Lower leg skin (tissue), 4 donors: Measurements from ENCODE around the gene PDYN. TPM values are rescaled to one million over a fixed set of nuclear protein-coding genes. Genes with fewer than 3 reads are reported as not detected.

Source experiments
- DNase-seq, 2 donors: peaks; one replicate each; pipeline ENCODE4 v3.0.0-alpha.2; 2019; ENCODE audit warnings: low spot score in 2 of 2
- H3K4me3 ChIP-seq: fragments of 200-600 bp; sonication (generic); 2 replicates; pipeline ENCODE4 v1.5.1; 2017; ENCODE audit warnings: mild to moderate bottlenecking, low read depth; ENCODE audit not compliant: poor library complexity, severe bottlenecking
- POLR2A ChIP-seq, 2 donors: fragments of 450-650 bp; IDR thresholded peaks; one replicate each; pipeline ENCODE4 v1.6.1; 2016 to 2017; ENCODE audit warnings: antibody characterized with exemption in 2 of 2, mild to moderate bottlenecking in 1 of 2, moderate library complexity in 1 of 2
- WGBS, 2 donors: methylation state at CpG; one replicate each; pipeline ENCODE4 v1.1.5; 2018; 5-methylcytosine and 5-hydroxymethylcytosine counted together
- intact Hi-C: fragments of 100-400 bp; cut with DNase I; formaldehyde crosslinking; loops from one replicate; pipeline ENCODE4 v1.15.0; 2023; ENCODE audit warnings: low total_unique reads
- total RNA-seq, 4 donors: library from RNA; depleted of rRNA; stranded (reverse); fragments of >200 nt; gene quantifications; one replicate each; pipeline ENCODE4 v1.1.0, GENCODE V29; 2016
- TF ChIP-seq, protein P1 (sequence below), 3 donors: fragments of 450-650 bp; IDR thresholded peaks; one replicate each; pipeline ENCODE4 v1.5.1; 2016; ENCODE audit warnings: antibody characterized with exemption in 3 of 3, mild to moderate bottlenecking in 3 of 3, moderate library complexity in 2 of 3

PDYN gene
- total RNA-seq, 4 donors from 2014 or later = not detected

DNA sequence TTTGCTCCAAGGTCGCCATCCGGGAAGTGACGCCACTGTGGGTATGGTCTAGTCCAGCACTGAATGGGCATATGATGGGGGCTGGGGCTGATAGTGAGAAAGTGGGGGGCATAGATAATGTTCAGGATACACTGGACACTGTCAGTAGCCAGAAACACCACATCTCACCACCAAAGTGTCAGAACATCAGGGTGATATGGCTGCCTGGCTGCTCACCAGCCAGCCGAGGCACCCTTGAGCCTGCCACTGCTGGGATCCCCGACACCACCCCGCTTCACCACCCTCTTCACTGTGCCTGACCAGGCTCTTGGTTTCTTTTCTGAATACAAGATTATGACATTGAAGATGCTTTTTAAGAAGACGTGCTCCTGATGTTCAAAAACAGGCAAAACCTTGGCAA, 51.8 kb downstream of the PDYN start:
- 84 to 89% methylated on average over 7 of the region's 7 CpGs for WGBS, 2 donors
- intact Hi-C loops = no loop called here
- peak in 1 of 2 donors; percentile 76 for DNase-seq
- no peak for TF ChIP-seq POLR2A (IDR thresholded peaks at IDR 0.05)
- TF ChIP-seq, protein P1, sequence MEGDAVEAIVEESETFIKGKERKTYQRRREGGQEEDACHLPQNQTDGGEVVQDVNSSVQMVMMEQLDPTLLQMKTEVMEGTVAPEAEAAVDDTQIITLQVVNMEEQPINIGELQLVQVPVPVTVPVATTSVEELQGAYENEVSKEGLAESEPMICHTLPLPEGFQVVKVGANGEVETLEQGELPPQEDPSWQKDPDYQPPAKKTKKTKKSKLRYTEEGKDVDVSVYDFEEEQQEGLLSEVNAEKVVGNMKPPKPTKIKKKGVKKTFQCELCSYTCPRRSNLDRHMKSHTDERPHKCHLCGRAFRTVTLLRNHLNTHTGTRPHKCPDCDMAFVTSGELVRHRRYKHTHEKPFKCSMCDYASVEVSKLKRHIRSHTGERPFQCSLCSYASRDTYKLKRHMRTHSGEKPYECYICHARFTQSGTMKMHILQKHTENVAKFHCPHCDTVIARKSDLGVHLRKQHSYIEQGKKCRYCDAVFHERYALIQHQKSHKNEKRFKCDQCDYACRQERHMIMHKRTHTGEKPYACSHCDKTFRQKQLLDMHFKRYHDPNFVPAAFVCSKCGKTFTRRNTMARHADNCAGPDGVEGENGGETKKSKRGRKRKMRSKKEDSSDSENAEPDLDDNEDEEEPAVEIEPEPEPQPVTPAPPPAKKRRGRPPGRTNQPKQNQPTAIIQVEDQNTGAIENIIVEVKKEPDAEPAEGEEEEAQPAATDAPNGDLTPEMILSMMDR (IDR thresholded peaks at IDR 0.05) = no peak
- no peak overlapping the region for H3K4me3 ChIP-seq

DNA sequence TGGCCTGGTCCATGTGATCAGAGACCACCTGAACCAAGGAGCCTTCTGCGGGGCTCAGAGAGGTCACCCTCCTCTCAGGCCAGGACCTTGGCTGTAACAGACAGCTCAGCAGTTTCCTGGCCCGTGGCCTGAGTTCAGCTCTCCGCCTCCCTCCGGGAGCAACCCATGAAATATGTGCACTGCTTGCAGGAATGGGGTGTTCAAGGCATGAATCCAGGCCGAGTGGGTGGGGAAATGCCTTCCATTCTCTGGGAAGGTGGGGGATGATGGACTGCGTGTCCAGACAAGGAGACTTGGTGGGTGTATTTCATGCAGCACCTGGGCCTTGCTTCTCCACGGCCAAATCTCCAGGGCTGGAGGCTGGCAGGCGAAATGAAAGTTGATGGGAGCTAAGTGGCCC, 52.6 kb downstream of the PDYN start:
- TF ChIP-seq POLR2A (IDR thresholded peaks at IDR 0.05) = no peak
- TF ChIP-seq, protein P1 (IDR thresholded peaks at IDR 0.05) = no peak
- peak in 1 of 2 donors; percentile 87 for DNase-seq
- intact Hi-C loops = no loop called here
- no peak overlapping the region for H3K4me3 ChIP-seq
- 35% methylated on average over 8 of the region's 8 CpGs for WGBS, 2 donors

DNA sequence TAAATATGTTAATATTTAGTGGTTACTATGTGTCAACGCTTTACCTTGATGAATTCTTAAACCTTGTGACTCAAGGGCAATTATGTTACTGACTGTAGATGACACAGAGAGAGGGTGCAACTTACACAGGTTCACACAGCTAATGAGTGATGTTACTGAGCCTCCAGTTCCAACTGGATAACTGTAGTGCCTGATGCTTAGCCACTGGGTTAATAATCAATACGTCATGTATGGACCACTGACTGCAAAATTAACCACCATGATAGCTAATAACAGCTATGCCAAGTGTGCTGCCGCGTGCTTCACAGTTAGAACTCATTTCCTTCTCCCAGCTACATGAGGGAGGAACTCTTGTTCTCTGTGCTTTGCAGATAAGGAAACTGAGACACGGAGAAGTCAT, 53.3 kb downstream of the PDYN start:
- intact Hi-C loops = no loop called here
- DNase-seq = peak in 1 of 2 donors; percentile 31
- TF ChIP-seq, protein P1 (IDR thresholded peaks at IDR 0.05) = no peak
- no peak overlapping the region for H3K4me3 ChIP-seq
- WGBS, 2 donors = 56 to 71% methylated on average over 5 of the region's 5 CpGs

DNA sequence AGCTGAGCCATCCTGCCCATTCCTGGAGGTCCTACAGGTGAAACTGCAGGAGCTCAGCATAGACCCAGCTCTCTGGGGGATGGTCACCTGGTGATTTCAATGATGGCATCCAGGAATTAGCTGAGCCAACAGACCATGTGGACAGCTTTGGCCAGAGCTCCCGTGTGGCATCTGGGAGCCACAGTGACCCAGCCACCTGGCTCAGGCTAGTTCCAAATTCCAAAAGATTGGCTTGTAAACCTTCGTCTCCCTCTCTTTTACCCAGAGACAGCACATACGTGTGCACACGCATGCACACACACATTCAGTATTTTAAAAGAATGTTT, 54.6 kb downstream of the PDYN start:
- WGBS, 2 donors = 86 to 88% methylated on average over 4 of the region's 4 CpGs
- H3K4me3 ChIP-seq = no peak overlapping the region
- intact Hi-C loops = no loop called here
- DNase-seq = peak in 1 of 2 donors; percentile 43
- TF ChIP-seq POLR2A (IDR thresholded peaks at IDR 0.05) = no peak
- TF ChIP-seq, protein P1 (IDR thresholded peaks at IDR 0.05) = no peak

DNA sequence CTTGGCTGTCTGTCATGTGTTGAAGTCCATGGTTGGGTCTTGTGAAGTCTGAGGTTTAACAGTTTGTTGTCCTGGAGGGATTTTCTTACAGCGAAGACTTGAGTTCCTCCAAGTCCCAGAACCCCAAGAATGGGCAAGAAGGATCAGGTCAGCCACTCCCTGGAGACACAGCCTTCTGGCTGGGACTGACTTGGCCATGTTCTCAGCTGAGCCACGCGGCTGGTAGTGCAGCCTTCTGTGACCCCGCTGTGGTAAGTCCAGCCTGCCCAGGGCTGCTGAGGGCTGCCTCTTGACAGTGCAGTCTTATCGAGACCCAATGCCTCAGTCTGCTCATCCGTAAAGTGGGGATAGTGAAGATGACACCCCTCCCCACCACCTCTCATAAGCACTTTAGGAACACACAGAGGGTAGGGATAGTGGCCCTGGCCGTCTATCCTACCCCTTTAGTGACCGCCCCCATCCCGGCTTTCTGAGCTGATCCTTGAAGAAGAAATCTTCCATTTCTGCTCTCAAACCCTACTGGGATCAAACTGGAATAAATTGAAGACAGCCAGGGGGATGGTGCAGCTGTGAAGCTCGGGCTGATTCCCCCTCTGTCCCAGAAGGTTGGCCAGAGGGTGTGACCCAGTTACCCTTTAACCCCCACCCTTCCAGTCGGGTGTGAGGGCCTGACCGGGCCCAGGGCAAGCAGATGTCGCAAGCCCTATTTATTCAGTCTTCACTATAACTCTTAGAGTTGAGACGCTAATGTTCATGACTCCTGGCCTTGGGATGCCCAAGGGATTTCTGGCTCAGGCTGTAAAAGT, 55.2 kb downstream of the PDYN start:
- 78 to 80% methylated on average over 14 of the region's 14 CpGs for WGBS, 2 donors
- intact Hi-C loops = no loop called here
- TF ChIP-seq, protein P1 (IDR thresholded peaks at IDR 0.05) = no peak
- no peak for TF ChIP-seq POLR2A (IDR thresholded peaks at IDR 0.05)
- no peak for DNase-seq
- H3K4me3 ChIP-seq = no peak overlapping the region
